Activated T-cell treated with anti-CD3 and anti-CD28 coated beads, Interleukin-2, amount 50 U/mL, for 4 hours (primary cell): Measurements from ENCODE around the gene PTCD3. TPM values are rescaled to one million over a fixed set of nuclear protein-coding genes. Genes with fewer than 3 reads are reported as not detected.

ENCODE experiments used
- ATAC-seq, 2 donors: fragments of 200-7000 bp; cut with Tn5 transposase; one replicate each; pipeline ENCODE4 v1.10.0; 2021
- DNase-seq: peaks from one replicate; pipeline ENCODE4 v3.0.0-alpha.2; 2020
- H3K27me3 Mint-ChIP-seq: one replicate; pipeline ENCODE4 v1.8.0; 2021; ENCODE audit warnings: low read depth, mixed read lengths
- H3K36me3 Mint-ChIP-seq: one replicate; pipeline ENCODE4 v1.8.0; 2022; ENCODE audit warnings: mixed read lengths; ENCODE audit not compliant: insufficient read depth
- H3K4me1 Mint-ChIP-seq: one replicate; pipeline ENCODE4 v1.8.0; 2021; ENCODE audit warnings: low read depth, mixed read lengths
- H3K4me3 Mint-ChIP-seq: one replicate; pipeline ENCODE4 v1.8.0; 2021; ENCODE audit warnings: mild to moderate bottlenecking, moderate library complexity, mixed read lengths
- H3K9me3 Mint-ChIP-seq: one replicate; pipeline ENCODE4 v1.8.0; 2021; ENCODE audit warnings: mixed read lengths
- total RNA-seq, 3 donors: library from RNA; stranded (reverse); gene quantifications; one replicate each; pipeline ENCODE4 v1.2.1, GENCODE V29; 2021

PTCD3 gene
- total RNA-seq, 3 donors from 2014 or later, result 131 to 138 (median 138) TPM

DNA sequence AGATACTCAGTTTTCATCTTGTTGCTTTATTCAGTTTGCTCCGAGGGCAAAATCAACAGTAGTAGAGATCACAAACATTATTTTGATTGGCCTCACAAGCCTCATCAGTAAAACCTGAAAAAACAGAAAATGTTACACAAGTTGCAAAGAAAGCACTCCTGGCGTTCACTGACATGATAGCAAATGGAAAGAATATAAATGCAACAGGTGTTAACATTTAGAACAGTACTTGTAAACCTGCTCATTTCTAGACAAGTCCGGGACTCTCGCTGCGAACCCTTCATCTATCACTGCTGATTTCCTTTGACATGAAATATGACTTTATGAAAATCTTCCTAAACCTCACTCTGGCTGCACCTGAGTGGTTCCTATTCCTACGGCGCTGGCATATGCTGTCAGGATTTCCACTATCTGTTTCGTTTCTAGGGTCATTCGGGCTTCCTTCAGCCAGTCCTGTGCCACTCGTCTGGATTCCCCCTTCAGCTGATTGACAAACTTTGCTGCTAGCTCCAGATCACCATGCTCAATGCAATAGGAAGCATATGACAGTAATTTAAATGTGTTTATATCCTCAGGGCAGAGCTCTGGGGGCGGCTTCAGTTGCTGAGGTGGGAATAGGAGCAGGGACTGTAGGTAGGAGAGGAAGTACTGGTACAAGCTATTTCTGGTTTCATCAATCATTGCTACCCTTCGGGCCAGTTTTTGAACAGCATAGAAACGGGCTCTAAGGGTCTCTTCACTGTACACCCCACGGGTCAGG lies 38.1 kb downstream of the PTCD3 start:
- H3K4me3 Mint-ChIP-seq, result no peak overlapping the region
- ATAC-seq (no peak), DNase-seq (no peak)

GRCh38 chr2:86147793-86148192 lies 41.8 kb downstream of the PTCD3 start:
- no peak overlapping the region for H3K4me3 Mint-ChIP-seq
- H3K4me1 Mint-ChIP-seq, result peaks cover under 1% of the 10 kb centered on the region
- H3K27me3 Mint-ChIP-seq, result no peaks in the 10 kb centered on the region
- DNase-seq (no peak), ATAC-seq (no peak)
- H3K9me3 Mint-ChIP-seq, result no peaks in the 10 kb centered on the region
- peaks cover 44% of the 10 kb centered on the region for H3K36me3 Mint-ChIP-seq

More for the DNA sequence above, 38.1 kb downstream of the PTCD3 start:
- Mint-ChIP-seq H3K9me3 (no peaks in the 10 kb centered on the region), H3K4me1 (peaks cover 13% of the 10 kb centered on the region), H3K27me3 (no peaks in the 10 kb centered on the region), H3K36me3 (peaks cover 45% of the 10 kb centered on the region)

DNA sequence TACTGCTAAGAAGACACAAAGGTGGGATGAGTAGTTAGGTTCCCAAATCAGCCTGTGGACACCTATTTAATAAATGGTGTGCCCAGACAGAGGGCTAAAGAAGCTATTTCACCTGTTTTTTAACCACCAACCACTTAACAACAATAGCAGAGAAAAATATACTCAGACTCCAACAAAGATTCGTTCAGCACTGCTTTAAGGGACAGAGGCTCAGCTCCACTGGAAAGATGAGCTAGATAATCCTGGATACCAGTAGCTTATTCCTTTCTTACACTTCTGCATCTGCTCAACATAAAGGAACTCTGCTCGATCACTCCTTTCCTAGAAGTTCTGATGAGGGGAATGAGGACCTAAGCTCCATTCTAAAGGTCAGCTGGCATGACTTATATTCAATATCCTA lies 44.5 kb downstream of the PTCD3 start:
- H3K4me1 Mint-ChIP-seq, result peaks cover 2% of the 10 kb centered on the region
- H3K4me3 Mint-ChIP-seq, result no peak overlapping the region
- H3K36me3 Mint-ChIP-seq, result peaks cover 39% of the 10 kb centered on the region
- H3K27me3 Mint-ChIP-seq, result no peaks in the 10 kb centered on the region
- ATAC-seq (no peak), DNase-seq (no peak)
- no peaks in the 10 kb centered on the region for H3K9me3 Mint-ChIP-seq

DNA sequence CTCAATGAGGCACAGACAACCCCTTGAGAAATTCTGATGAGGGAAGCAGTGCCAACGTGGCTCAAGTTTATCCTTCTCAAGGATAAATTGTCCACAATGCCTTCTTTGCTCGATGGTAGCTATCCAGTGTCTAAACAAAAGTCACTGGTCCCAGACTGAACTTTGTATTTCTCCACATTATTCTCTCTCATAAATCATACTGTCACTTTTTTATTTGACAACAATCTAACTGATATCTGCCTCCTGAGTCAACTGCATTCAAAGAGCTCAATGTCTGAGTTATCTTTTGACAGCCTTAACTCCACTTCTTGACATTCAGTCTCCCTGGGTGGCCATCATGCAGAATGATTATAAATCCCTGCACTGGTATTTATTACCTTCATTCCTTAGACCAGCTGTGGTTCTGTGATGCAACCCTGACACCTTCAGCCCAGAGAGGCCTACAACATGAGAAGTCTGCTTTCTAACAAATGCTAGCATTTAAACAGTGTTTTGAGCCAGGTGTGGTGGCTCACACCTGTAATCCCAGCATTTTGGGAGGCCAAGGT lies 51.0 kb downstream of the PTCD3 start:
- peaks cover 36% of the 10 kb centered on the region for H3K36me3 Mint-ChIP-seq
- no peaks in the 10 kb centered on the region for H3K9me3 Mint-ChIP-seq
- ATAC-seq, result no peak

DNA sequence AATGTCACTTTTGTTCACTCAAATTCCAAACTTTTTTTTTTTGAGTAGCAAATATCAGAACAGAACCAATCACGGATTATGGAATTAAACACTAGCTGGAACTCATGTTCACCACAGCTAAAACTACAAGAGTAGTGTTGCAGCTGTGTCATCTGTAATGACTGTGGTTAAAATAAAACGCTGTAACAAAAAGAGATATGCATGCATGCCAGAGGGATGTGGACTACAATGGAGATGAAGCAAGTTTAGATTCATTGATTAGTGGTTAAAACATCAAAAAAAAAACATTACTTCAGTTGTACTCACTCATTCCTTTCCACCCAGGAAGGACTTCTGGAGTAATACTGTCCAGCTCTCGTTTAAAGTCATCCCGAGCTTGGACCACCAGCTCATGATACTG lies 52.3 kb downstream of the PTCD3 start:
- Mint-ChIP-seq H3K4me3 (no peak overlapping the region), H3K27me3 (no peaks in the 10 kb centered on the region), H3K36me3 (peaks cover 33% of the 10 kb centered on the region), H3K9me3 (no peaks in the 10 kb centered on the region), H3K4me1 (no peaks in the 10 kb centered on the region)
- no peak for ATAC-seq
- DNase-seq, result no peak

More for the DNA sequence above, 51.0 kb downstream of the PTCD3 start:
- H3K27me3 Mint-ChIP-seq, result no peaks in the 10 kb centered on the region
- H3K4me3 Mint-ChIP-seq, result no peak overlapping the region
- no peak for DNase-seq
- H3K4me1 Mint-ChIP-seq, result peaks cover 2% of the 10 kb centered on the region

DNA sequence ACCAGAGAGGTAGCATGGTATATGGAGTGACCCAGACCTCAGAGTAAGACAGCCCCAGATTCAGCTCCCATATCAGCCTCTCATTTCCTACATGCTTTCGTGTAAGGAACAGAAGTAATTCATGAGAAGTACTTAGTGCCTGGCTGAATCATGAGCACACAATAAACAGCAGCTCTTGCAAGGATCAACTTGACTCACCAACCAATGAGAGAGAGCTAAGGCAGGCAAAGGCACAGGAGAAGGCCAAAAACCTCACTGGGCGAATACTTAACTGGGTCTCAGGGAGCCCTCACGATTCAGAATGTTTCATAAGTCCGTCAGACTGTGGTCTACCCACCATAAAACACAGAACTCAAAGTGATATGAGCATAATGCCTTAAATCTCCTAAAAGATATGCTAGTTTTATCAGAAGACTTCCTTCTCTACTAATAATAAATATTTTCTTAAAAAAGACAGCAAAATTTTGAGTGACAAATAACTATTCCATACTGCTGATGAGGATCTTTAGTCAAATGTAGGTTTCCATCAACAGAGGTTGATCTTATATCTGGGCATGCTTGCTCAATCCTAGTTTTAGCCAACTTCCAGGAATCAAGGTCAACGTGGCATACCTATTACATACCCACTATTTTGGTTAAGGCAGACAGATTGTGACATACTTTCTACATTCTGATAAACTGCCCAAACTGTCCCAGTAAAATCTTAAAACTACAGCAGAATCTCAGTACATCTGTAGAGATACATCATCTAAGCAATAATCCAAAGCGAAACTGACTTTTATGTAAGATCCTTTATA lies 54.3 kb downstream of the PTCD3 start:
- Mint-ChIP-seq H3K27me3 (no peaks in the 10 kb centered on the region), H3K9me3 (no peaks in the 10 kb centered on the region), H3K36me3 (peaks cover 37% of the 10 kb centered on the region), H3K4me1 (no peaks in the 10 kb centered on the region), H3K4me3 (no peak overlapping the region)
- DNase-seq, result no peak
- ATAC-seq, result no peak

GRCh38 chr2:86170449-86170848 lies 64.4 kb downstream of the PTCD3 start:
- no peaks in the 10 kb centered on the region for H3K9me3 Mint-ChIP-seq
- no peak overlapping the region for H3K4me3 Mint-ChIP-seq
- no peaks in the 10 kb centered on the region for H3K27me3 Mint-ChIP-seq
- H3K4me1 Mint-ChIP-seq, result peaks cover 5% of the 10 kb centered on the region
- ATAC-seq, result no peak
- no peak for DNase-seq
- H3K36me3 Mint-ChIP-seq, result peaks cover 43% of the 10 kb centered on the region

- peaks cover 47% of the 10 kb centered on the region for H3K36me3 Mint-ChIP-seq
- ATAC-seq (no peak), DNase-seq (no peak)
- no peak overlapping the region for H3K4me3 Mint-ChIP-seq
- no peaks in the 10 kb centered on the region for H3K27me3 Mint-ChIP-seq
- H3K9me3 Mint-ChIP-seq, result no peaks in the 10 kb centered on the region
- H3K4me1 Mint-ChIP-seq, result peaks cover 10% of the 10 kb centered on the region
These were observed 65.3 kb downstream of the PTCD3 start for GRCh38 chr2:86171295-86171694.

DNA sequence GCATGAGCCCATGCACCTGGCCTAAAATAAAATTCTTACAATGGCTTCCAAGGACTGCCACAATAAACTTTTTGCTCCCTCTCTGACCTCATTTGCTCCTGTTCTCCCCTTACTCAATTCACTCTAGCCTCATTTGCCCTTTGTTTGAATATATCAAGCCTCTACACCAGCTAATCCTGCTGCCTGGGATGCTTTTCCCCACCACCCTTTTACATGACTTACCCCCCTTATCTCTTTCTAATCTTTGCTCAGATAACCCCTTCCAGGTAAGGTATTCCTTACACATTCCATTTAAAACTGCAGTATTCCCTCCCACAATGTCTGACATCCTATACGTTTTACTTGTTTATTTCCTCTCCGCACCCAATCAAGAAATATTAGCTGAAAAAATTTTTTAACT lies 66.6 kb downstream of the PTCD3 start:
- H3K36me3 Mint-ChIP-seq, result peaks cover 47% of the 10 kb centered on the region
- no peaks in the 10 kb centered on the region for H3K27me3 Mint-ChIP-seq
- H3K9me3 Mint-ChIP-seq, result no peaks in the 10 kb centered on the region
- peaks cover 12% of the 10 kb centered on the region for H3K4me1 Mint-ChIP-seq
- no peak for DNase-seq
- ATAC-seq, result no peak
- H3K4me3 Mint-ChIP-seq, result no peak overlapping the region

GRCh38 chr2:86174445-86174844 lies 68.4 kb downstream of the PTCD3 start:
- H3K9me3 Mint-ChIP-seq, result no peaks in the 10 kb centered on the region

DNA sequence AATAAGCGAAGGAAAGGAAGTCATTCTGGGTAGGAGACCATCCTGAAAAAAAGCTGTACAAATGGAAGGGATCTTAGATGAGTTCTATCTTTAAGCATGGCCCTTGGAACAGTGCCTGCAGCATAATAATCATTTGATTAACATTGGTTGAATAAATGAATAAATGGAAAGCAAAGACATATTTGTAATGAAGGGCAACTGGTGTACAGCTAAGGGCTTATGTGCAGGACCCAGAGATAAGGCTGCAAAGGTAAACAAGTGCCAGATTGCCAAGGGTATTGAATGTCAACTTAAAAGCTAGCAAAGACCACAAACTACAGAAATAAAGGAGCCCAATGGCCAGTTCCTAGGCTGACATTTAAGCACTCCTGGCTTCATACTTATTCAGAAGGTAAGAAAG lies 69.8 kb downstream of the PTCD3 start:
- H3K9me3 Mint-ChIP-seq, result no peaks in the 10 kb centered on the region
- H3K27me3 Mint-ChIP-seq, result no peaks in the 10 kb centered on the region
- DNase-seq, result no peak
- no peak overlapping the region for H3K4me3 Mint-ChIP-seq
- H3K4me1 Mint-ChIP-seq, result peaks cover 11% of the 10 kb centered on the region
- ATAC-seq, result no peak
- peaks cover 39% of the 10 kb centered on the region for H3K36me3 Mint-ChIP-seq

More at GRCh38 chr2:86174445-86174844, 68.4 kb downstream of the PTCD3 start:
- Mint-ChIP-seq H3K36me3 (peaks cover 43% of the 10 kb centered on the region), H3K4me1 (peaks cover 11% of the 10 kb centered on the region), H3K27me3 (no peaks in the 10 kb centered on the region), H3K4me3 (no peak overlapping the region)
- no peak for DNase-seq
- ATAC-seq, result no peak

- Mint-ChIP-seq H3K4me1 (peaks cover 12% of the 10 kb centered on the region), H3K27me3 (no peaks in the 10 kb centered on the region), H3K36me3 (peaks cover 35% of the 10 kb centered on the region), H3K9me3 (no peaks in the 10 kb centered on the region), H3K4me3 (no peak overlapping the region)
- DNase-seq (no peak), ATAC-seq (no peak)
These were observed 70.6 kb downstream of the PTCD3 start for GRCh38 chr2:86176597-86176996.

DNA sequence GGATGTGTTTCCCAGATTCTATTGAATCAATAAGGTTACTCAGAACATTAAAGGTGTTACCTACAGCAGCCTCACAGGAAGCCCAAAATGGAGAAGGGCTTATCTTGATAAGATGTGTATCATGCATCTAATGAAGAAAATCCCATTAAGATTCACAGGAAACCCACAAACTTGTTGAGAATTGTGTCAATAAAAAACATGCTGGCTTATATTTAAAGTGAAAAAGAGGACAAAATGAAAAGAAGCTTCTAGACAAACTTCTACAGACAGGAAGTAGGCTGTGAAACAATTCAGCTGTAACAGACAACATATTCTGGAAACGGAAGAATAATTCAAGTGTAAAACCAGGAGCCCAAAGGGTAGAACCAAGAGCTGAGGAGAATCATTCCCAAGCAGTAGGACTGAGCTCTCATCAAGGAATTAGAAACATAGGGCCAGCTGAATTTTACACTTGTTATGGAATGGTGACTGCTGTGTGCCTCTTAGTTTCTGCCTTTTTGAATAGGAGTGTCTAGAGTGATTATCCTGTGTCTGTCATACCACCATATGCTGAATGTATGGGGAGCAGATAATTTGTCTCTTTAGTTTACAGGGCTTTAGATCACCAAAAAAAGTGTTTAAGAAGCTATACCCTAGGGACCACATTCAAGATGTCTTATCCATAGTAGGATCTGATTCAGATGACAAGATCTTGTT lies 79.6 kb downstream of the PTCD3 start:
- Mint-ChIP-seq H3K4me3 (peak overlapping the region; percentile 48), H3K36me3 (peaks cover 17% of the 10 kb centered on the region), H3K4me1 (peaks cover 75% of the 10 kb centered on the region), H3K9me3 (no peaks in the 10 kb centered on the region), H3K27me3 (no peaks in the 10 kb centered on the region)
- DNase-seq, result no peak
- peak; percentile 55 to 69 for ATAC-seq

DNA sequence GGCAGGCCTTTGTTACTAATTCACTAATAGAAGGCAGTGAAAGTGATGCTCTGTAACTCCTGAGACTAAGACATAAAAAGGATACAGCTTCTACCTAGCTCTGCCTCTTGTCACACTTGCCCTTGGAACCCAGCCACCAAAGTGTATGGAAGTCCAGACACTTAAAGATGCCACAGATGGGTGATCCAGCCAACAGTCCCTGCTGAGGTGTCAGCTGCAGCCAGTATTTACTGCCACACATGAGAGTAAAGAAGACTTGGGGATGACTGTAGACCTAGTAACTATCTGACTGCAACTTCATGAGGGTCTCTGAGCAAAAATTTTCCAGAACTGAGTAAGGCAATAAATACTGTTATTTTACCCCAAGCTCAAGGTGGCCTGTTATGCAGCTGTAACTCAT lies 80.4 kb downstream of the PTCD3 start:
- peak; percentile 33 to 40 for ATAC-seq
- Mint-ChIP-seq H3K4me3 (peak overlapping the region; percentile 27), H3K36me3 (peaks cover 17% of the 10 kb centered on the region), H3K4me1 (peaks cover 82% of the 10 kb centered on the region), H3K9me3 (no peaks in the 10 kb centered on the region), H3K27me3 (no peaks in the 10 kb centered on the region)
- DNase-seq, result no peak
